IMR-90 (cell line): ENCODE measurements around the gene ZNF610. TPM values are rescaled to one million over a fixed set of nuclear protein-coding genes. Genes with fewer than 3 reads are reported as not detected.

ENCODE experiments used
- ATAC-seq: fragments of 200-7000 bp; cut with Tn5 transposase; 2 replicates; pipeline ENCODE4 v1.9.1; 2020; ENCODE audit warnings: low read depth, mild to moderate bottlenecking, moderate library complexity
- BruUV-seq: library from RNA; stranded (reverse); fragments of 400-500 nt; replicated peaks from 2 replicates; lab custom pipeline; 2021; lab: Mats Ljungman, UMichigan
- CTCF ChIA-PET: fragments of 300-600 bp; formaldehyde crosslinking; extraction: SDS; loops from one replicate; lab custom pipeline; 2021; ENCODE audit warnings: antibody characterized with exemption; lab: Yijun Ruan, JAX
- POLR2A ChIA-PET: fragments of 300-600 bp; sonication (Branson Sonifier 250); formaldehyde crosslinking; loops from one replicate; lab custom pipeline; 2022; ENCODE audit warnings: antibody characterized with exemption; ENCODE audit not compliant: unreplicated experiment; lab: Charles Lee
- DNase-seq: peaks from one replicate; pipeline ENCODE4 v3.0.0; 2013
- H2AFZ ChIP-seq: replicated peaks from 2 replicates; pipeline ENCODE3; 2013; ENCODE audit warnings: low read length, mild to moderate bottlenecking; ENCODE audit not compliant: poor library complexity
- H2AK5ac ChIP-seq: 2 replicates; pipeline ENCODE4 v1.6.1; 2013; ENCODE audit warnings: low read depth, low read length, inconsistent platforms
- H2AK9ac ChIP-seq: replicated peaks from 2 replicates; pipeline ENCODE3; 2013; ENCODE audit warnings: mild to moderate bottlenecking, low read depth, low read length, moderate library complexity; ENCODE audit not compliant: poor library complexity
- H2BK120ac ChIP-seq: 2 replicates; pipeline ENCODE4 v1.6.1; 2013; ENCODE audit warnings: low read depth, low read length, inconsistent platforms
- H2BK15ac ChIP-seq: 3 replicates; pipeline ENCODE4 v1.6.1; 2013; ENCODE audit warnings: low read depth, low read length, inconsistent platforms
- H2BK20ac ChIP-seq: 2 replicates; pipeline ENCODE4 v1.6.1; 2013; ENCODE audit warnings: low read depth, mild to moderate bottlenecking, inconsistent platforms, low read length, moderate library complexity
- H2BK5ac ChIP-seq: 2 replicates; pipeline ENCODE4 v1.6.1; 2013; ENCODE audit warnings: mild to moderate bottlenecking, low read depth, low read length, inconsistent platforms; ENCODE audit not compliant: poor library complexity, severe bottlenecking
- H3K14ac ChIP-seq: replicated peaks from 2 replicates; pipeline ENCODE4 v1.6.1; 2013; ENCODE audit warnings: low read depth, low read length, inconsistent platforms
- H3K18ac ChIP-seq: 2 replicates; pipeline ENCODE4 v1.6.1; 2013; ENCODE audit warnings: low read depth, low read length, control low read depth
- H3K23ac ChIP-seq: 2 replicates; pipeline ENCODE4 v1.6.1; 2013; ENCODE audit warnings: low read depth, low read length, inconsistent platforms
- H3K27ac ChIP-seq: 2 replicates; pipeline ENCODE4 v1.5.1; 2013; ENCODE audit warnings: mild to moderate bottlenecking, control low read depth, low read length; ENCODE audit not compliant: insufficient read depth
- H3K27me3 ChIP-seq: 2 replicates; pipeline ENCODE4 v1.6.1; 2013; ENCODE audit warnings: low read length; ENCODE audit not compliant: control insufficient read depth, insufficient read depth
- H3K36me3 ChIP-seq: 2 replicates; pipeline ENCODE4 v1.6.1; 2013; ENCODE audit warnings: low read length, mixed read lengths; ENCODE audit not compliant: control insufficient read depth, insufficient read depth
- H3K4ac ChIP-seq: 2 replicates; pipeline ENCODE4 v1.6.1; 2013; ENCODE audit warnings: low read depth, low read length, inconsistent platforms
- H3K4me1 ChIP-seq: 2 replicates; pipeline ENCODE4 v1.6.1; 2013; ENCODE audit warnings: low read length, mixed read lengths; ENCODE audit not compliant: control insufficient read depth, insufficient read depth
- H3K4me2 ChIP-seq: 2 replicates; pipeline ENCODE4 v1.6.1; 2013; ENCODE audit warnings: low read depth, mild to moderate bottlenecking, control low read depth, low read length, moderate library complexity
- H3K4me3 ChIP-seq: 2 replicates; pipeline ENCODE4 v1.5.1; 2013; ENCODE audit warnings: low read depth, mild to moderate bottlenecking, control low read depth, low read length, moderate library complexity; ENCODE audit not compliant: insufficient read depth
- H3K56ac ChIP-seq: 2 replicates; pipeline ENCODE4 v1.6.1; 2013; ENCODE audit warnings: low read length, inconsistent platforms; ENCODE audit not compliant: insufficient read depth; ENCODE audit errors: extremely low read depth
- H3K79me1 ChIP-seq, 2 experiments: 2 replicates each; pipeline ENCODE4 v1.6.1; 2013; ENCODE audit warnings: low read length in 2 of 2, inconsistent platforms in 1 of 2, low read depth in 1 of 2
- H3K9ac ChIP-seq: 2 replicates; pipeline ENCODE4 v1.6.1; 2013; ENCODE audit warnings: low read depth, low read length, control low read depth
- H3K9me1 ChIP-seq: 2 replicates; pipeline ENCODE4 v1.6.1; 2013; ENCODE audit warnings: low read length, inconsistent platforms; ENCODE audit not compliant: insufficient read depth
- H3K9me3 ChIP-seq: 2 replicates; pipeline ENCODE4 v1.6.1; 2013; ENCODE audit warnings: low read length; ENCODE audit not compliant: control insufficient read depth, insufficient read depth
- H4K20me1 ChIP-seq: 2 replicates; pipeline ENCODE4 v1.6.1; 2013; ENCODE audit warnings: low read length, inconsistent platforms; ENCODE audit not compliant: insufficient read depth
- H4K5ac ChIP-seq: 2 replicates; pipeline ENCODE4 v1.6.1; 2013; ENCODE audit warnings: mild to moderate bottlenecking, low read depth, low read length, control low read depth
- H4K8ac ChIP-seq, 2 experiments: 2 replicates each; pipeline ENCODE4 v1.6.1; 2013; ENCODE audit warnings: low read depth in 2 of 2, low read length in 2 of 2, control low read depth in 1 of 2, inconsistent platforms in 1 of 2
- H4K91ac ChIP-seq: 2 replicates; pipeline ENCODE4 v1.6.1; 2013; ENCODE audit warnings: low read depth, low read length, inconsistent platforms; ENCODE audit not compliant: insufficient read depth
- MAZ ChIP-seq: IDR thresholded peaks from 2 replicates; pipeline ENCODE4 v1.6.1; 2012; ENCODE audit warnings: low read depth, mild to moderate bottlenecking, low read length, improper control_type of control experiment, moderate library complexity, borderline replicate concordance
- RAD21 ChIP-seq: IDR thresholded peaks from 2 replicates; pipeline ENCODE4 v1.6.1; 2012; ENCODE audit warnings: low read length, improper control_type of control experiment
- RFX5 ChIP-seq: IDR thresholded peaks from 2 replicates; pipeline ENCODE4 v1.8.0; 2012; ENCODE audit warnings: low read depth, mild to moderate bottlenecking, low read length, moderate library complexity
- WGBS, 2 experiments: methylation state at CpG; one replicate each; pipeline versions ENCODE4 v1.1.5 to v1.1.7; 2013; ENCODE audit warnings: missing lambda C conversion rate in 2 of 2; ENCODE audit not compliant: insufficient read length in 1 of 2; ENCODE audit errors: extremely low coverage in 2 of 2; 5-methylcytosine and 5-hydroxymethylcytosine counted together
- dilution Hi-C: fragments of 300-500 bp; cut with HindIII; formaldehyde crosslinking; loops from one replicate; pipeline ENCODE4 v1.14.3; 2018; ENCODE audit warnings: low sequenced_read_pairs; ENCODE audit not compliant: unreplicated experiment
- in situ Hi-C: fragments of 300-500 bp; cut with MboI; formaldehyde crosslinking; loops from 3 replicates; pipeline ENCODE4 v1.14.3; 2019; ENCODE audit warnings: low sequenced_read_pairs, inconsistent platforms, mixed read lengths
- intact Hi-C: fragments of 100-400 bp; cut with micrococcal nuclease; formaldehyde crosslinking; loops from 2 replicates; pipeline ENCODE4 v1.10.0; 2022
- polyA plus RNA-seq, 3 experiments: library from polyadenylated mRNA; depleted of rRNA; stranded (reverse); fragments of >200 nt; gene quantifications; 2 replicates each; pipeline ENCODE4 v1.2.3, GENCODE V29; 2012; ENCODE audit warnings: low replicate concordance in 1 of 3
- total RNA-seq: library from RNA; depleted of rRNA; stranded (reverse); fragments of >200 nt; gene quantifications from 2 replicates; pipeline ENCODE4 v1.2.3, GENCODE V29; 2012
- TF ChIP-seq, protein P1 (sequence below): fragments of 150-350 bp; IDR thresholded peaks from 2 replicates; pipeline ENCODE4 v1.6.1; 2017; ENCODE audit warnings: mild to moderate bottlenecking, antibody characterized with exemption, low read length, low read depth

The ZNF610 gene
- total and polyA plus RNA-seq, 2 of the 4 experiments (the other 2 are of a cell fraction), result 1.6 to 3.6 TPM

DNA sequence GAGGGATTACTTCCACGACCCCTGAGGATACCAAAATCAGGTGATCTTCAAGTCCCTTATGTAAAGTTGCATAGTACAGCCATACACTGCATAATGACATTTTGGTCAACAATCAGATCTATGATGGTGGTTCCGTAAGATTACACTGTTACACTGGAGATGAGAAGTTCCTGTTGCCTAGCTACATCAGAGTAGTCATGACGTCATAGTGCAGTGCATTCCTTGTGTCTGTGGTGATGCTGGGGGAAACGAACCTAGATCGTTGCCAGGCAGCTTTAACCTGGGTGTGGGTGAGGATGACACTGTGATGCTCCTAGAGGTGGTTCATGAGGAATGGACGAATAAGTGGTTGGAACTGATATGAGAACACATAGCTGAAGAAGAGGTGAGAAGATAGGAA lies 9.1 kb downstream of the ZNF610 start:
- WGBS, 2 experiments, result 82% methylated on average over 2 of the region's 6 CpGs; no CpG with 5 or more reads in 1 of the 2 experiments
- ATAC-seq, result no peak
- no peak overlapping the region for H3K27ac ChIP-seq
- DNase-seq, result no peak
- intact Hi-C loops, result no loop called here
- H4K91ac ChIP-seq, result no peak overlapping the region
- no peak overlapping the region for H3K9ac ChIP-seq
- H3K9me1 ChIP-seq, result no peaks in the 10 kb centered on the region
- no peak overlapping the region for H3K4me3 ChIP-seq
- H2BK120ac ChIP-seq, result no peak overlapping the region
- dilution Hi-C loops, result no loop called here
- no peaks in the 10 kb centered on the region for H3K27me3 ChIP-seq
- ChIA-PET POLR2A (no interaction called here), CTCF (no interaction called here)
- H2BK20ac ChIP-seq, result no peak overlapping the region
- no peaks in the 10 kb centered on the region for H3K4me1 ChIP-seq
- no peaks in the 10 kb centered on the region for H3K79me1 ChIP-seq
- no peak overlapping the region for H2AK9ac ChIP-seq
- no peak overlapping the region for H3K23ac ChIP-seq
- no peak overlapping the region for H3K14ac ChIP-seq
- H4K8ac ChIP-seq, result no peak overlapping the region
- H3K56ac ChIP-seq, result no peak overlapping the region
- no peak overlapping the region for H4K5ac ChIP-seq
- no peak overlapping the region for H2AK5ac ChIP-seq
- H3K4ac ChIP-seq, result no peak overlapping the region
- H2AFZ ChIP-seq, result no peak overlapping the region
- H2BK5ac ChIP-seq, result no peak overlapping the region
- no peak overlapping the region for H3K4me2 ChIP-seq
- no TSS peak for BruUV-seq
- H4K20me1 ChIP-seq, result no peaks in the 10 kb centered on the region
- in situ Hi-C loops, result no loop called here
- peaks cover 27% of the 10 kb centered on the region for H3K36me3 ChIP-seq
- no peak overlapping the region for H3K18ac ChIP-seq
- TF ChIP-seq, protein P1, sequence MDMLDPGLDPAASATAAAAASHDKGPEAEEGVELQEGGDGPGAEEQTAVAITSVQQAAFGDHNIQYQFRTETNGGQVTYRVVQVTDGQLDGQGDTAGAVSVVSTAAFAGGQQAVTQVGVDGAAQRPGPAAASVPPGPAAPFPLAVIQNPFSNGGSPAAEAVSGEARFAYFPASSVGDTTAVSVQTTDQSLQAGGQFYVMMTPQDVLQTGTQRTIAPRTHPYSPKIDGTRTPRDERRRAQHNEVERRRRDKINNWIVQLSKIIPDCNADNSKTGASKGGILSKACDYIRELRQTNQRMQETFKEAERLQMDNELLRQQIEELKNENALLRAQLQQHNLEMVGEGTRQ, result no peak
- TF ChIP-seq RFX5 (no peak), MAZ (no peak), RAD21 (no peak)
- peaks cover 9% of the 10 kb centered on the region for H3K9me3 ChIP-seq
- no peak overlapping the region for H2BK15ac ChIP-seq
